CD4-positive, alpha-beta T cell (primary cell): Measurements from ENCODE around the gene DEPP1. TPM values are rescaled to one million over a fixed set of nuclear protein-coding genes. Genes with fewer than 3 reads are reported as not detected.
A peak's percentile ranks its signal among the peaks of the same experiment; 100 is the strongest.

Experiments
- ATAC-seq: fragments of 200-7000 bp; cut with Tn5 transposase; one replicate; pipeline ENCODE4 v1.10.0; 2022; ENCODE audit warnings: mild to moderate bottlenecking; ENCODE audit not compliant: poor library complexity
- CTCF ChIA-PET: fragments of 350-600 bp; sonication (Branson Sonifier 250); formaldehyde crosslinking; loops from one replicate; lab custom pipeline; 2021; ENCODE audit warnings: antibody characterized with exemption, inconsistent platforms; lab: Charles Lee
- POLR2A ChIA-PET: fragments of 350-600 bp; sonication (Branson Sonifier 250); formaldehyde crosslinking; loops from one replicate; lab custom pipeline; 2021; ENCODE audit warnings: antibody characterized with exemption, inconsistent platforms; lab: Charles Lee
- DNase-seq, 14 experiments: peaks; one replicate each; pipeline ENCODE4 v3.0.0-alpha.2; 2013 to 2020; ENCODE audit warnings: mixed read lengths in 2 of 14
- H3K27ac ChIP-seq, 2 donors: one replicate each; pipeline versions ENCODE4 v1.5.1 to v1.7.0; 2013; ENCODE audit warnings: low read length in 2 of 2, low read depth in 1 of 2, mild to moderate bottlenecking in 1 of 2
- H3K27me3 ChIP-seq, 2 experiments: 1 replicate in 1 of 2; 2 replicates in 1 of 2; pipeline versions ENCODE4 v1.6.1 to v1.7.0; 2013; ENCODE audit warnings: low read length in 2 of 2, control low read depth in 1 of 2, mild to moderate bottlenecking in 1 of 2, moderate library complexity in 1 of 2; ENCODE audit not compliant: insufficient read depth in 2 of 2, control insufficient read depth in 1 of 2
- H3K36me3 ChIP-seq: one replicate; pipeline ENCODE4 v1.6.1; 2013; ENCODE audit warnings: low read length, control low read depth; ENCODE audit not compliant: insufficient read depth
- H3K4me1 ChIP-seq: one replicate; pipeline ENCODE4 v1.6.1; 2013; ENCODE audit warnings: low read length, control low read depth; ENCODE audit not compliant: insufficient read depth
- H3K4me3 ChIP-seq: one replicate; pipeline ENCODE4 v1.5.1; 2013; ENCODE audit warnings: mild to moderate bottlenecking, low read length, moderate library complexity
- H3K9me3 ChIP-seq, 2 experiments: 1 replicate in 1 of 2; 2 replicates in 1 of 2; pipeline versions ENCODE4 v1.6.1 to v1.7.0; 2013; ENCODE audit warnings: low read length in 2 of 2, mild to moderate bottlenecking in 2 of 2, control low read depth in 1 of 2, moderate library complexity in 1 of 2; ENCODE audit not compliant: control insufficient read depth in 1 of 2, insufficient read depth in 1 of 2
- H3K27ac Mint-ChIP-seq: one replicate; pipeline ENCODE4 v1.8.0; 2020; ENCODE audit warnings: mixed read lengths
- H3K27me3 Mint-ChIP-seq: one replicate; pipeline ENCODE4 v1.8.0; 2021; ENCODE audit warnings: mixed read lengths
- H3K36me3 Mint-ChIP-seq: one replicate; pipeline ENCODE4 v1.8.0; 2021; ENCODE audit warnings: low read depth, mixed read lengths
- H3K4me1 Mint-ChIP-seq: one replicate; pipeline ENCODE4 v1.8.0; 2021; ENCODE audit warnings: low read depth, mixed read lengths
- H3K4me3 Mint-ChIP-seq: one replicate; pipeline ENCODE4 v1.8.0; 2020; ENCODE audit warnings: mild to moderate bottlenecking, mixed read lengths
- H3K9me3 Mint-ChIP-seq: one replicate; pipeline ENCODE4 v1.8.0; 2020; ENCODE audit warnings: mixed read lengths
- intact Hi-C, 2 experiments: fragments of 100-400 bp; cut with DNase I in 1 of 2; cut with micrococcal nuclease in 1 of 2; formaldehyde crosslinking; loops; one replicate each; pipeline versions ENCODE4 v1.15.1 to v1.9.0; 2023 to 2025; cut with DNase I, micrococcal nuclease
- total RNA-seq, 174 experiments: library from RNA in 2 of 174; stranded (reverse) in 2 of 174; gene quantifications; one replicate each; pipeline ENCODE4 v1.2.3 and lab custom pipeline; 2021 to 2026
- TF ChIP-seq, protein P1 (sequence below): fragments of 200-600 bp; IDR thresholded peaks from one replicate; pipeline ENCODE4 v1.8.0; 2022; ENCODE audit warnings: antibody characterized with exemption, mild to moderate bottlenecking

DEPP1 gene
- total RNA-seq, 2 experiments from 2014 or later, result not detected

DNA sequence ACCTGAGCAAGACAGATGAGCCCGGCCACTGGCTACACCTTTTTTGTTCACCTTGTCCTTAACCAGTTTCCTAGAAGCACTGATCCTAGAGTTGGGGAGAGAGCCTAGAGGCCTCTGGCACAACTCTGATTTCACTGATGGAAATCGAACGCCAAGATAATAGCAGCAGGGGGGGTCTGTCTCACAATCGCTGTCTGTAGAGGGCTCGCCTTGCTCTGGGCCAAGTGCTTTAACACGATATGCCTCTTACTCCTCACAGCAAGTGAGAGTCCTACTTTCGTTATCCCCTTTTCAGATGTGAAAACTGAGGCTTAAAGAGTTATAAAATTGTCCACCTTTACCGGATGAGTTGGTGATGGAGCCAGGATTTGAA is 18.5 kb downstream of the DEPP1 start:
- peaks cover 30% of the 10 kb centered on the region for H3K4me1 Mint-ChIP-seq
- no peak overlapping the region for H3K27ac ChIP-seq

GRCh38 chr10:44959247-44960087 is 19.1 kb downstream of the DEPP1 start, which contains the start of gene RASSF4:
Gene RASSF4, plus strand, starts transcription at chr10:44959802. Its CDS starts 10,401 bp downstream, at chr10:44970203.
- Histone ChIP-seq H3K27me3 (no peaks in the 10 kb centered on the region), H3K36me3 (no peaks in the 10 kb centered on the region), H3K4me1 (peaks cover 26% of the 10 kb centered on the region), H3K4me3 (peak within 1 kb of the TSS; percentile 81), H3K27ac (peak within 1 kb of the TSS in 1 of 2 donors; percentile 29), H3K9me3 (no peaks in the 10 kb centered on the region)
- no peaks in the 10 kb centered on the region for H3K9me3 Mint-ChIP-seq
- H3K27ac Mint-ChIP-seq, result peak within 1 kb of the TSS; percentile 79
- ATAC-seq (peak; percentile 100), DNase-seq (peak; percentile 83 to 96 (median 92))
- CTCF ChIA-PET, result no interaction called here
- H3K36me3 Mint-ChIP-seq, result peaks cover 13% of the 10 kb centered on the region
- intact Hi-C loops, result loop anchor here in 1 of 2 experiments (1.0 to 10.0 kb wide), 5 partner anchors 15 to 1825 kb away; partner anchors contain the start of genes CSGALNACT2 and ZNF22
- H3K4me3 Mint-ChIP-seq, result peak within 1 kb of the TSS; percentile 93
- no peaks in the 10 kb centered on the region for H3K27me3 Mint-ChIP-seq
- POLR2A ChIA-PET, result interaction anchor here (0.9 to 1.1 kb wide), 3 partner anchors 9 to 42 kb away, joined by 3 read pairs; no protein-coding TSS in a partner anchor
- TF ChIP-seq, protein P1, sequence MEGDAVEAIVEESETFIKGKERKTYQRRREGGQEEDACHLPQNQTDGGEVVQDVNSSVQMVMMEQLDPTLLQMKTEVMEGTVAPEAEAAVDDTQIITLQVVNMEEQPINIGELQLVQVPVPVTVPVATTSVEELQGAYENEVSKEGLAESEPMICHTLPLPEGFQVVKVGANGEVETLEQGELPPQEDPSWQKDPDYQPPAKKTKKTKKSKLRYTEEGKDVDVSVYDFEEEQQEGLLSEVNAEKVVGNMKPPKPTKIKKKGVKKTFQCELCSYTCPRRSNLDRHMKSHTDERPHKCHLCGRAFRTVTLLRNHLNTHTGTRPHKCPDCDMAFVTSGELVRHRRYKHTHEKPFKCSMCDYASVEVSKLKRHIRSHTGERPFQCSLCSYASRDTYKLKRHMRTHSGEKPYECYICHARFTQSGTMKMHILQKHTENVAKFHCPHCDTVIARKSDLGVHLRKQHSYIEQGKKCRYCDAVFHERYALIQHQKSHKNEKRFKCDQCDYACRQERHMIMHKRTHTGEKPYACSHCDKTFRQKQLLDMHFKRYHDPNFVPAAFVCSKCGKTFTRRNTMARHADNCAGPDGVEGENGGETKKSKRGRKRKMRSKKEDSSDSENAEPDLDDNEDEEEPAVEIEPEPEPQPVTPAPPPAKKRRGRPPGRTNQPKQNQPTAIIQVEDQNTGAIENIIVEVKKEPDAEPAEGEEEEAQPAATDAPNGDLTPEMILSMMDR, result no peak
- peaks cover 30% of the 10 kb centered on the region for H3K4me1 Mint-ChIP-seq

More for the DNA sequence above, 18.5 kb downstream of the DEPP1 start:
- ChIA-PET POLR2A (interaction anchor here (1.2 kb wide), 1 partner anchor 81 kb away, joined by 3 read pairs; no protein-coding TSS in a partner anchor), CTCF (no interaction called here)
- DNase-seq (no peak), ATAC-seq (no peak)
- Mint-ChIP-seq H3K27ac (no peak overlapping the region), H3K4me3 (peak overlapping the region; percentile 93), H3K27me3 (no peaks in the 10 kb centered on the region), H3K9me3 (no peaks in the 10 kb centered on the region), H3K36me3 (peaks cover 13% of the 10 kb centered on the region)
- Histone ChIP-seq H3K4me3 (peak overlapping the region; percentile 81), H3K36me3 (no peaks in the 10 kb centered on the region), H3K4me1 (peaks cover 26% of the 10 kb centered on the region), H3K9me3 (no peaks in the 10 kb centered on the region), H3K27me3 (no peaks in the 10 kb centered on the region)
- intact Hi-C loops, result no loop called here
- TF ChIP-seq, protein P1, result no peak

- peaks cover 26% of the 10 kb centered on the region for H3K4me1 ChIP-seq
- no peak overlapping the region for H3K27ac ChIP-seq
- DNase-seq (no peak), ATAC-seq (no peak)
- no peaks in the 10 kb centered on the region for H3K36me3 ChIP-seq
- TF ChIP-seq, protein P1, result no peak
- H3K4me3 ChIP-seq, result peak overlapping the region; percentile 81
- H3K27me3 ChIP-seq, result no peaks in the 10 kb centered on the region
- H3K27ac Mint-ChIP-seq, result peak overlapping the region; percentile 79
- peak overlapping the region; percentile 93 for H3K4me3 Mint-ChIP-seq
- H3K27me3 Mint-ChIP-seq, result no peaks in the 10 kb centered on the region
- POLR2A ChIA-PET, result interaction anchor here (0.9 to 1.1 kb wide), 3 partner anchors 8 to 42 kb away, joined by 3 read pairs; no protein-coding TSS in a partner anchor
- no peaks in the 10 kb centered on the region for H3K9me3 ChIP-seq
- CTCF ChIA-PET, result no interaction called here
- H3K4me1 Mint-ChIP-seq, result peaks cover 30% of the 10 kb centered on the region
- no peaks in the 10 kb centered on the region for H3K9me3 Mint-ChIP-seq
- intact Hi-C loops, result loop anchor here in 1 of 2 experiments (1.0 to 10.0 kb wide), 5 partner anchors 15 to 1824 kb away; partner anchors contain the start of genes CSGALNACT2 and ZNF22
- H3K36me3 Mint-ChIP-seq, result peaks cover 13% of the 10 kb centered on the region
Observed at GRCh38 chr10:44958898-44959246, 19.7 kb downstream of the DEPP1 start.
